ENCODE results near the gene PIKFYVE.
"Not testable (repeated sequence)": the region's sequence is repeated elsewhere in the genome, so short reads cannot be mapped to it uniquely, and the experiment has no call there.

PIKFYVE gene

GRCh38 chr2:208265801-208266552 is at the start of gene PIKFYVE:
PIKFYVE (plus strand) TSS chr2:208266255; CDS start chr2:208271520, 5,265 bp downstream.
- DNase-seq (ENCODE audit: low spot score in 2 of 2) (peak; percentile 84 to 86), ATAC-seq (ENCODE audit: low read depth) (peak; percentile 79)
- Mint-ChIP-seq H3K4me3 (peak within 1 kb of the TSS; percentile 90), H3K27ac (peak within 1 kb of the TSS; percentile 94), H3K27me3 (no peaks in the 10 kb centered on the region), H3K4me1 (peaks cover 25% of the 10 kb centered on the region), H3K9me3 (peaks cover 2% of the 10 kb centered on the region), H3K36me3 (no peaks in the 10 kb centered on the region)

- not testable (repeated sequence) for H3K27ac Mint-ChIP-seq; H3K36me3 Mint-ChIP-seq; DNase-seq (ENCODE audit: low spot score in 2 of 2); ATAC-seq (ENCODE audit: low read depth); H3K4me1 Mint-ChIP-seq; H3K4me3 Mint-ChIP-seq
- Mint-ChIP-seq H3K9me3 (peaks cover 11% of the 10 kb centered on the region), H3K27me3 (peaks cover 10% of the 10 kb centered on the region)
These were observed 44.2 kb upstream of the PIKFYVE start for GRCh38 chr2:208221873-208222272.

GRCh38 chr2:208222351-208222750 is 43.7 kb upstream of the PIKFYVE start:
- no peak for ATAC-seq (ENCODE audit: low read depth)
- no peak for DNase-seq (ENCODE audit: low spot score in 2 of 2)
- H3K27ac Mint-ChIP-seq: no peak overlapping the region
- peaks cover 7% of the 10 kb centered on the region for H3K36me3 Mint-ChIP-seq
- H3K27me3 Mint-ChIP-seq: peaks cover 10% of the 10 kb centered on the region
- no peaks in the 10 kb centered on the region for H3K4me1 Mint-ChIP-seq
- H3K9me3 Mint-ChIP-seq: peaks cover 11% of the 10 kb centered on the region
- no peak overlapping the region for H3K4me3 Mint-ChIP-seq

- peaks cover 9% of the 10 kb centered on the region for H3K9me3 Mint-ChIP-seq
- no peak overlapping the region for H3K4me3 Mint-ChIP-seq
- no peaks in the 10 kb centered on the region for H3K4me1 Mint-ChIP-seq
- DNase-seq (ENCODE audit: low spot score in 2 of 2) (no peak), ATAC-seq (ENCODE audit: low read depth) (no peak)
- peaks cover 8% of the 10 kb centered on the region for H3K36me3 Mint-ChIP-seq
- H3K27me3 Mint-ChIP-seq: peaks cover 10% of the 10 kb centered on the region
- no peak overlapping the region for H3K27ac Mint-ChIP-seq
These were observed 41.3 kb upstream of the PIKFYVE start for GRCh38 chr2:208224802-208225201.

- Mint-ChIP-seq H3K4me3 (no peak overlapping the region), H3K4me1 (no peaks in the 10 kb centered on the region), H3K27me3 (peaks cover 3% of the 10 kb centered on the region), H3K27ac (no peak overlapping the region), H3K9me3 (peaks cover 9% of the 10 kb centered on the region), H3K36me3 (peaks cover 6% of the 10 kb centered on the region)
- no peak for ATAC-seq (ENCODE audit: low read depth)
- DNase-seq (ENCODE audit: low spot score in 2 of 2): no peak
These were observed 38.3 kb upstream of the PIKFYVE start for GRCh38 chr2:208227581-208228232.

- H3K27me3 Mint-ChIP-seq: peaks cover 3% of the 10 kb centered on the region
- no peak overlapping the region for H3K4me3 Mint-ChIP-seq
- DNase-seq (ENCODE audit: low spot score in 2 of 2) (no peak), ATAC-seq (ENCODE audit: low read depth) (no peak)
- H3K27ac Mint-ChIP-seq: no peak overlapping the region
- H3K36me3 Mint-ChIP-seq: peaks cover 6% of the 10 kb centered on the region
- peaks cover 9% of the 10 kb centered on the region for H3K9me3 Mint-ChIP-seq
- H3K4me1 Mint-ChIP-seq: no peaks in the 10 kb centered on the region
These were observed 37.6 kb upstream of the PIKFYVE start for GRCh38 chr2:208228476-208228875.

GRCh38 chr2:208234786-208235185 is 31.3 kb upstream of the PIKFYVE start:
- Mint-ChIP-seq H3K9me3 (peaks cover 16% of the 10 kb centered on the region), H3K4me1 (no peaks in the 10 kb centered on the region), H3K27me3 (no peaks in the 10 kb centered on the region), H3K27ac (no peak overlapping the region), H3K4me3 (no peak overlapping the region), H3K36me3 (peaks cover 38% of the 10 kb centered on the region)
- DNase-seq (ENCODE audit: low spot score in 2 of 2) (no peak), ATAC-seq (ENCODE audit: low read depth) (no peak)

GRCh38 chr2:208235860-208236259 is 30.2 kb upstream of the PIKFYVE start:
- DNase-seq (ENCODE audit: low spot score in 2 of 2) (no peak), ATAC-seq (ENCODE audit: low read depth) (no peak)
- Mint-ChIP-seq H3K27ac (no peak overlapping the region), H3K27me3 (no peaks in the 10 kb centered on the region), H3K4me3 (no peak overlapping the region), H3K4me1 (no peaks in the 10 kb centered on the region), H3K36me3 (peaks cover 43% of the 10 kb centered on the region), H3K9me3 (peaks cover 14% of the 10 kb centered on the region)

- peaks cover 48% of the 10 kb centered on the region for H3K36me3 Mint-ChIP-seq
These were observed 26.1 kb upstream of the PIKFYVE start for GRCh38 chr2:208239770-208240493.

GRCh38 chr2:208240619-208241209 is 25.3 kb upstream of the PIKFYVE start:
- peaks cover 43% of the 10 kb centered on the region for H3K36me3 Mint-ChIP-seq
- no peak overlapping the region for H3K4me3 Mint-ChIP-seq
- no peaks in the 10 kb centered on the region for H3K4me1 Mint-ChIP-seq

More at GRCh38 chr2:208239770-208240493, 26.1 kb upstream of the PIKFYVE start:
- Mint-ChIP-seq H3K27me3 (no peaks in the 10 kb centered on the region), H3K4me1 (no peaks in the 10 kb centered on the region), H3K9me3 (peaks cover 7% of the 10 kb centered on the region), H3K27ac (peak overlapping the region; percentile 8), H3K4me3 (no peak overlapping the region)
- ATAC-seq (ENCODE audit: low read depth): no peak
- DNase-seq (ENCODE audit: low spot score in 2 of 2): no peak

GRCh38 chr2:208244422-208244821 is 21.6 kb upstream of the PIKFYVE start:
- Mint-ChIP-seq H3K4me3 (no peak overlapping the region), H3K36me3 (peaks cover 36% of the 10 kb centered on the region), H3K27ac (no peak overlapping the region), H3K9me3 (no peaks in the 10 kb centered on the region), H3K27me3 (no peaks in the 10 kb centered on the region), H3K4me1 (no peaks in the 10 kb centered on the region)
- DNase-seq (ENCODE audit: low spot score in 2 of 2) (no peak), ATAC-seq (ENCODE audit: low read depth) (no peak)

More at GRCh38 chr2:208240619-208241209, 25.3 kb upstream of the PIKFYVE start:
- DNase-seq (ENCODE audit: low spot score in 2 of 2): no peak
- Mint-ChIP-seq H3K27ac (no peak overlapping the region), H3K27me3 (no peaks in the 10 kb centered on the region), H3K9me3 (peaks cover 3% of the 10 kb centered on the region)
- ATAC-seq (ENCODE audit: low read depth): no peak

- Mint-ChIP-seq H3K27ac (no peak overlapping the region), H3K4me3 (no peak overlapping the region), H3K27me3 (no peaks in the 10 kb centered on the region), H3K36me3 (peaks cover 31% of the 10 kb centered on the region), H3K4me1 (no peaks in the 10 kb centered on the region), H3K9me3 (no peaks in the 10 kb centered on the region)
- DNase-seq (ENCODE audit: low spot score in 2 of 2) (no peak), ATAC-seq (ENCODE audit: low read depth) (no peak)
These were observed 20.3 kb upstream of the PIKFYVE start for GRCh38 chr2:208245746-208246145.

GRCh38 chr2:208248601-208249000 is 17.5 kb upstream of the PIKFYVE start:
- H3K36me3 Mint-ChIP-seq: peaks cover 25% of the 10 kb centered on the region

GRCh38 chr2:208249296-208249695 is 16.8 kb upstream of the PIKFYVE start:
- Mint-ChIP-seq H3K4me3 (no peak overlapping the region), H3K9me3 (no peaks in the 10 kb centered on the region), H3K27ac (no peak overlapping the region), H3K36me3 (peaks cover 22% of the 10 kb centered on the region), H3K27me3 (no peaks in the 10 kb centered on the region), H3K4me1 (peaks cover 9% of the 10 kb centered on the region)
- no peak for DNase-seq (ENCODE audit: low spot score in 2 of 2)
- ATAC-seq (ENCODE audit: low read depth): no peak

More at GRCh38 chr2:208248601-208249000, 17.5 kb upstream of the PIKFYVE start:
- Mint-ChIP-seq H3K4me1 (peaks cover 9% of the 10 kb centered on the region), H3K27ac (no peak overlapping the region), H3K4me3 (no peak overlapping the region), H3K9me3 (no peaks in the 10 kb centered on the region), H3K27me3 (no peaks in the 10 kb centered on the region)
- DNase-seq (ENCODE audit: low spot score in 2 of 2) (no peak), ATAC-seq (ENCODE audit: low read depth) (no peak)
